DND-41 (cell line): ENCODE results near the gene KRTAP11-1.

Experiments
- CTCF ChIP-seq: IDR thresholded peaks from 2 replicates; pipeline ENCODE4 v1.5.1; 2012; ENCODE audit warnings: borderline replicate concordance, low read length, moderate library complexity, mild to moderate bottlenecking; ENCODE audit not compliant: poor library complexity, severe bottlenecking; ENCODE audit errors: extremely low read depth
- EZH2 ChIP-seq: IDR thresholded peaks from 3 replicates; pipeline ENCODE4 v1.6.1; 2012; ENCODE audit warnings: borderline replicate concordance, low read depth, mild to moderate bottlenecking, moderate library complexity, low read length, inconsistent platforms; ENCODE audit not compliant: severe bottlenecking

- no peak for TF ChIP-seq CTCF
- TF ChIP-seq EZH2, result no peak
These were observed 1.7 kb upstream of the KRTAP11-1 start for GRCh38 chr21:30882866-30883597.
